PFSK-1 (cell line): ENCODE measurements around the gene POU2F1.

Source experiments
- POLR2AphosphoS5 ChIP-seq: IDR thresholded peaks from 2 replicates; pipeline ENCODE4 v1.6.1; 2012; ENCODE audit warnings: low read depth, mild to moderate bottlenecking, control low read depth, low read length, moderate library complexity
- SIN3A ChIP-seq: IDR thresholded peaks from 2 replicates; pipeline ENCODE4 v1.6.1; 2012; ENCODE audit warnings: mild to moderate bottlenecking, low read length, moderate library complexity, borderline replicate concordance; ENCODE audit not compliant: insufficient read depth
- TAF1 ChIP-seq: IDR thresholded peaks from 2 replicates; pipeline ENCODE4 v1.6.1; 2012; ENCODE audit warnings: low read length, control low read depth, borderline replicate concordance; ENCODE audit not compliant: insufficient read depth
- TF ChIP-seq, protein P1 (sequence below), 2 experiments: IDR thresholded peaks; 2 replicates each; pipeline versions ENCODE4 v1.6.1 to v1.8.0; 2011 to 2012; ENCODE audit warnings: low read depth in 2 of 2, low read length in 2 of 2, control low read depth in 1 of 2, inconsistent platforms in 1 of 2, mild to moderate bottlenecking in 1 of 2, moderate library complexity in 1 of 2; ENCODE audit not compliant: insufficient read depth in 1 of 2

- TF ChIP-seq TAF1 = no peak
- TF ChIP-seq POLR2AphosphoS5 = no peak
- TF ChIP-seq SIN3A = no peak
- TF ChIP-seq, protein P1, sequence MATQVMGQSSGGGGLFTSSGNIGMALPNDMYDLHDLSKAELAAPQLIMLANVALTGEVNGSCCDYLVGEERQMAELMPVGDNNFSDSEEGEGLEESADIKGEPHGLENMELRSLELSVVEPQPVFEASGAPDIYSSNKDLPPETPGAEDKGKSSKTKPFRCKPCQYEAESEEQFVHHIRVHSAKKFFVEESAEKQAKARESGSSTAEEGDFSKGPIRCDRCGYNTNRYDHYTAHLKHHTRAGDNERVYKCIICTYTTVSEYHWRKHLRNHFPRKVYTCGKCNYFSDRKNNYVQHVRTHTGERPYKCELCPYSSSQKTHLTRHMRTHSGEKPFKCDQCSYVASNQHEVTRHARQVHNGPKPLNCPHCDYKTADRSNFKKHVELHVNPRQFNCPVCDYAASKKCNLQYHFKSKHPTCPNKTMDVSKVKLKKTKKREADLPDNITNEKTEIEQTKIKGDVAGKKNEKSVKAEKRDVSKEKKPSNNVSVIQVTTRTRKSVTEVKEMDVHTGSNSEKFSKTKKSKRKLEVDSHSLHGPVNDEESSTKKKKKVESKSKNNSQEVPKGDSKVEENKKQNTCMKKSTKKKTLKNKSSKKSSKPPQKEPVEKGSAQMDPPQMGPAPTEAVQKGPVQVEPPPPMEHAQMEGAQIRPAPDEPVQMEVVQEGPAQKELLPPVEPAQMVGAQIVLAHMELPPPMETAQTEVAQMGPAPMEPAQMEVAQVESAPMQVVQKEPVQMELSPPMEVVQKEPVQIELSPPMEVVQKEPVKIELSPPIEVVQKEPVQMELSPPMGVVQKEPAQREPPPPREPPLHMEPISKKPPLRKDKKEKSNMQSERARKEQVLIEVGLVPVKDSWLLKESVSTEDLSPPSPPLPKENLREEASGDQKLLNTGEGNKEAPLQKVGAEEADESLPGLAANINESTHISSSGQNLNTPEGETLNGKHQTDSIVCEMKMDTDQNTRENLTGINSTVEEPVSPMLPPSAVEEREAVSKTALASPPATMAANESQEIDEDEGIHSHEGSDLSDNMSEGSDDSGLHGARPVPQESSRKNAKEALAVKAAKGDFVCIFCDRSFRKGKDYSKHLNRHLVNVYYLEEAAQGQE (IDR thresholded peaks at IDR 0.05; ENCODE audit: insufficient read depth in 1 of 2, low read depth in 2 of 2, low read length in 2 of 2) = no peak
These were observed 108.3 kb downstream of the POU2F1 start for GRCh38 chr1:167328816-167329483.
